ENCODE measurements around the gene PLPPR1. TPM values are rescaled to one million over a fixed set of nuclear protein-coding genes. Genes with fewer than 3 reads are reported as not detected.

PLPPR1 gene
- polyA plus RNA-seq, 1 donor from 2014 or later: 157 TPM

GRCh38 chr9:101097210-101097609 is 68.7 kb downstream of the PLPPR1 start:
- H3K9me2 ChIP-seq (ENCODE audit: insufficient read depth, low read length): no peaks in the 10 kb centered on the region
- H3K79me2 ChIP-seq (replicated peaks; ENCODE audit: insufficient read depth, low read length): no peaks in the 10 kb centered on the region
- no peak overlapping the region for H3K9ac ChIP-seq (ENCODE audit: low read length)
- H3K4me2 ChIP-seq (ENCODE audit: low read length): no peak overlapping the region
- H3K27ac ChIP-seq (ENCODE audit: low read length): no peak overlapping the region
- TF ChIP-seq REST (IDR thresholded peaks at IDR 0.05; ENCODE audit: borderline replicate concordance) (no peak), CTCF (IDR thresholded peaks at IDR 0.05; ENCODE audit: poor library complexity, severe bottlenecking) (no peak), SMC3 (conservative IDR thresholded peaks at IDR 0.05; ENCODE audit: poor library complexity) (no peak), RAD21 (conservative IDR thresholded peaks at IDR 0.05) (no peak), POLR2AphosphoS5 (IDR thresholded peaks at IDR 0.05) (no peak), EP300 (conservative IDR thresholded peaks at IDR 0.05; ENCODE audit: poor library complexity, severe bottlenecking) (no peak), MXI1 (conservative IDR thresholded peaks at IDR 0.05; ENCODE audit: poor library complexity, severe bottlenecking) (no peak), EZH2 (IDR thresholded peaks at IDR 0.05; ENCODE audit: borderline replicate concordance, insufficient read depth, low read length, poor library complexity, severe bottlenecking) (no peak), TAF1 (IDR thresholded peaks at IDR 0.05; ENCODE audit: low read depth) (no peak)
- H4K20me1 ChIP-seq (ENCODE audit: insufficient read depth): no peaks in the 10 kb centered on the region
- no peak overlapping the region for H3K4me3 ChIP-seq (ENCODE audit: low read length)
- no peak overlapping the region for H2AFZ ChIP-seq (ENCODE audit: low read depth, low read length)
- no peaks in the 10 kb centered on the region for H3K36me3 ChIP-seq (ENCODE audit: insufficient read depth, low read length)
- no peaks in the 10 kb centered on the region for H3F3A ChIP-seq (ENCODE audit: insufficient read depth, low read length, poor library complexity, severe bottlenecking)
- H3K27me3 ChIP-seq (ENCODE audit: insufficient read depth, low read depth, low read length): no peaks in the 10 kb centered on the region
- H3K9me3 ChIP-seq (ENCODE audit: low read length): no peaks in the 10 kb centered on the region

GRCh38 chr9:101098392-101098791 is 69.9 kb downstream of the PLPPR1 start:
- Histone ChIP-seq H3K27ac (ENCODE audit: low read length) (no peak overlapping the region), H3K4me2 (ENCODE audit: low read length) (no peak overlapping the region)
- no peak for TF ChIP-seq POLR2AphosphoS5 (IDR thresholded peaks at IDR 0.05)
- TF ChIP-seq MXI1 (conservative IDR thresholded peaks at IDR 0.05; ENCODE audit: poor library complexity, severe bottlenecking): no peak

GRCh38 chr9:101114317-101114716 is 85.8 kb downstream of the PLPPR1 start:
- no peaks in the 10 kb centered on the region for H3F3A ChIP-seq (ENCODE audit: insufficient read depth, low read length, poor library complexity, severe bottlenecking)
- H2AFZ ChIP-seq (ENCODE audit: low read depth, low read length): no peak overlapping the region
- H3K9me3 ChIP-seq (ENCODE audit: low read length): no peaks in the 10 kb centered on the region
- no peaks in the 10 kb centered on the region for H3K9me2 ChIP-seq (ENCODE audit: insufficient read depth, low read length)
- no peaks in the 10 kb centered on the region for H4K20me1 ChIP-seq (ENCODE audit: insufficient read depth)
- H3K9ac ChIP-seq (ENCODE audit: low read length): no peak overlapping the region
- H3K4me3 ChIP-seq (ENCODE audit: low read length): no peak overlapping the region
- H3K27me3 ChIP-seq (ENCODE audit: insufficient read depth, low read depth, low read length): no peaks in the 10 kb centered on the region
- no peak overlapping the region for H3K4me2 ChIP-seq (ENCODE audit: low read length)
- TF ChIP-seq TAF1 (IDR thresholded peaks at IDR 0.05; ENCODE audit: low read depth): no peak
- H3K27ac ChIP-seq (ENCODE audit: low read length): no peak overlapping the region
- no peaks in the 10 kb centered on the region for H3K79me2 ChIP-seq (replicated peaks; ENCODE audit: insufficient read depth, low read length)
- no peaks in the 10 kb centered on the region for H3K36me3 ChIP-seq (ENCODE audit: insufficient read depth, low read length)

More at GRCh38 chr9:101098392-101098791, 69.9 kb downstream of the PLPPR1 start:
- no peaks in the 10 kb centered on the region for H3K9me2 ChIP-seq (ENCODE audit: insufficient read depth, low read length)
- no peaks in the 10 kb centered on the region for H3F3A ChIP-seq (ENCODE audit: insufficient read depth, low read length, poor library complexity, severe bottlenecking)
- H3K27me3 ChIP-seq (ENCODE audit: insufficient read depth, low read depth, low read length): no peaks in the 10 kb centered on the region
- no peaks in the 10 kb centered on the region for H3K36me3 ChIP-seq (ENCODE audit: insufficient read depth, low read length)
- H2AFZ ChIP-seq (ENCODE audit: low read depth, low read length): no peak overlapping the region
- no peaks in the 10 kb centered on the region for H3K79me2 ChIP-seq (replicated peaks; ENCODE audit: insufficient read depth, low read length)
- no peaks in the 10 kb centered on the region for H3K9me3 ChIP-seq (ENCODE audit: low read length)
- H3K9ac ChIP-seq (ENCODE audit: low read length): no peak overlapping the region
- no peaks in the 10 kb centered on the region for H4K20me1 ChIP-seq (ENCODE audit: insufficient read depth)
- H3K4me3 ChIP-seq (ENCODE audit: low read length): no peak overlapping the region

Measured in neural cell (in vitro differentiated cells).